ENCODE measurements around the gene PCDH11Y.
A peak's percentile ranks its signal among the peaks of the same experiment; 100 is the strongest.
"Not testable (repeated sequence)": the region's sequence is repeated elsewhere in the genome, so short reads cannot be mapped to it uniquely, and the experiment has no call there.

PCDH11Y gene

GRCh38 chrY:5000057-5000456 is at the start of gene PCDH11Y:
TSS of gene PCDH11Y (plus strand) at chrY:5000296. CDS start at chrY:5057100, 56,804 bp downstream.
- peak; percentile 46 for DNase-seq

- DNase-seq, result not testable (repeated sequence)
Observed at GRCh38 chrY:4967894-4968293, 32.2 kb upstream of the PCDH11Y start.

GRCh38 chrY:4991743-4992400 is 8.2 kb upstream of the PCDH11Y start:
- not testable (repeated sequence) for DNase-seq

- not testable (repeated sequence) for DNase-seq
Observed at GRCh38 chrY:4994892-4995291, 5.2 kb upstream of the PCDH11Y start.

GRCh38 chrY:5002476-5003184 is 2.5 kb downstream of the PCDH11Y start:
- not testable (repeated sequence) for DNase-seq

- not testable (repeated sequence) for DNase-seq
Observed at GRCh38 chrY:5038972-5039523, 39.0 kb downstream of the PCDH11Y start.

GRCh38 chrY:5083017-5083416 is 82.9 kb downstream of the PCDH11Y start:
- DNase-seq, result not testable (repeated sequence)

GRCh38 chrY:5182998-5183397 is 182.9 kb downstream of the PCDH11Y start:
- DNase-seq, result not testable (repeated sequence)

GRCh38 chrY:5215116-5215515 is 215.0 kb downstream of the PCDH11Y start:
- not testable (repeated sequence) for DNase-seq

- not testable (repeated sequence) for DNase-seq
Observed at GRCh38 chrY:5324931-5325330, 324.8 kb downstream of the PCDH11Y start.

GRCh38 chrY:5342220-5342619 is 342.1 kb downstream of the PCDH11Y start:
- DNase-seq, result not testable (repeated sequence)

- not testable (repeated sequence) for DNase-seq
Observed at GRCh38 chrY:5543705-5544104, 543.6 kb downstream of the PCDH11Y start.

GRCh38 chrY:5638589-5638988 is 638.5 kb downstream of the PCDH11Y start:
- DNase-seq, result not testable (repeated sequence)

- DNase-seq, result not testable (repeated sequence)
Observed at GRCh38 chrY:5679265-5679664, 679.2 kb downstream of the PCDH11Y start.

GRCh38 chrY:5708727-5709126 is 708.6 kb downstream of the PCDH11Y start:
- not testable (repeated sequence) for DNase-seq

- not testable (repeated sequence) for DNase-seq
Observed at GRCh38 chrY:5709788-5710381, 709.8 kb downstream of the PCDH11Y start.

GRCh38 chrY:5761403-5761802 is 761.3 kb downstream of the PCDH11Y start:
- not testable (repeated sequence) for DNase-seq

- DNase-seq, result not testable (repeated sequence)
Observed at GRCh38 chrY:5776485-5776884, 776.4 kb downstream of the PCDH11Y start.

All from RPMI8226 (cell line).